Measurements from ENCODE around the gene RNF227.
A peak's percentile ranks its signal among the peaks of the same experiment; 100 is the strongest.
"Not testable (repeated sequence)": the region's sequence is repeated elsewhere in the genome, so short reads cannot be mapped to it uniquely, and the experiment has no call there.

RNF227 gene

GRCh38 chr17:7915611-7916384 is at the start of gene RNF227:
Gene RNF227, minus strand, starts transcription at chr17:7916289. Its CDS starts 94 bp downstream, at chr17:7916195.
- DNase-seq: peak; percentile 39

- no peak for DNase-seq
These were observed 45.3 kb upstream of the RNF227 start for GRCh38 chr17:7961421-7961820.

GRCh38 chr17:7959503-7960253 is 43.6 kb upstream of the RNF227 start:
- DNase-seq: no peak

DNA sequence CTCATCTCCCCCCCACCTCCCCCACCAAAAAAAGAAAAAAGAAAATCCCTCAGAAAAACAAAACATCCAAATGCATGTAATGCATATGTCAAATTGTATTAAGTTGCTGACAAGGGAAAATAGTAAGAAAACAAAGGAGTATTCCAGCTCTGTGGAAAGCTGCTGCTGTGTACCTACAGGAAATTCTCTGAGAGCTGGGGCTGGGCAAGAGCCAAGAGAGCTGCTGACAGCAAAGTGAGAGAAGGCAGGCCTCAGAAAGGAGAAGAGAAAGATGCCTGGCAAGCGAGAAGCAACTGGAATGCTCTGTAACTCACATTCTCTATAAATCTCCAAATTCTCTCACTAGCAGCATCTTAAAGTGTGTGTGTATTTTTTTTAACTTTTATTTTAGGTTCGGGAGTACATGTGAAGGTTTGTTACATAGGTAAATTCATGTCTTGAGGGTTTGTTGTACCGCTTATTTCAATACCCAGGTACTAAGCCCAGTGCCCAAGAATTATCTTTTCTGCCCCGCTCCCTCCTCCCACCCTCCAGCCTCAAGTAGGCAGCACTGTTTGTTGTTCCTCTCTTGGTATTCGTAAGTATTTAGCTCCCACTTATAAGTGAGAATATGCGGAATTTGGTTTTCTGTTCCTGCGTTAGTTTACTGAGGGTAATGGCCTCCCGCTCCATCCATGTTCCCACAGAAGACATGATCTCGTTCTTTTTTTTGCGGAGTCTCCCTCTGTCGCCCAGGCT is 40.3 kb upstream of the RNF227 start:
- DNase-seq: no peak

- no peak for DNase-seq
These were observed 39.5 kb upstream of the RNF227 start for GRCh38 chr17:7955414-7956227.

GRCh38 chr17:7953266-7953665 is 37.2 kb upstream of the RNF227 start:
- not testable (repeated sequence) for DNase-seq

GRCh38 chr17:7951143-7951792 is 35.2 kb upstream of the RNF227 start:
- no peak for DNase-seq

GRCh38 chr17:7950578-7950977 is 34.5 kb upstream of the RNF227 start:
- no peak for DNase-seq

DNA sequence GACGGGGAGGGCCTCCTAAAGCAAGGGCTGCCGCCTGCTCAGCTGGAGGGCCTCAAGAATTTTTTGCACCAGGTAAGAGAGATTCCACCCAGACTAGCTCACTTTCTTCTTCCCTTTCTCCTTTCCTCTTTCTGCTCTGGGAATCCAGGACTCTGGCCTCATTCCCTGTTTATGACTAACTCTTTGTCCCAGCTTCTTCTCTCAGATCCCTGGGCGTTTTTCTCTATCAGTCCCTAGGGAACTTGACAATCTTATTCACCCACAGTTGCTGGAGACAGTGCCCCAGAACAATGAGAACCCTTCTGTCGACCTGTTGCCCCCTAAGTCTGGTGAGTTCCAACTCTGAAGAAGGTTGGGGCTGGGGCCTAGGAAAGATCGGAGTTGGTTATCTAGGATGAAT is 31.6 kb upstream of the RNF227 start:
- DNase-seq: no peak

GRCh38 chr17:7946441-7946840 is 30.4 kb upstream of the RNF227 start:
- no peak for DNase-seq

- no peak for DNase-seq
These were observed 29.6 kb upstream of the RNF227 start for GRCh38 chr17:7945651-7946050.

DNA sequence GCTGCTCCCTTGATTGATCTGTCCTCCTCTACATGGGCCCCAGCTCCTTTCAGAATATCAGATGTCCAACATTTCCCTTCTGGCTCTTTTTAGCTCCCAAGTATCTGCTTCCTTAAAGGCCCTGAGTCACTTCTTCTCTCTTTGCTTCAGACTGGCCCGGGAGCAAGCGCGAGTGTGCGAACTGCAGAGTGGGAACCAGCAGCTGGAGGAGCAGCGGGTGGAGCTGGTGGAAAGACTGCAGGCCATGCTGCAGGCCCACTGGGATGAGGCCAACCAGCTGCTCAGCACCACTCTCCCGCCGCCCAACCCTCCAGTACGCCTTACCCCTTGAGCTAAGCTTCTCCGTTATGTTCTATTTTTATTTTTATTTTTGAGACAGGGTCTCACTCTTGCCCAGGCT is 28.2 kb upstream of the RNF227 start:
- no peak for DNase-seq

DNA sequence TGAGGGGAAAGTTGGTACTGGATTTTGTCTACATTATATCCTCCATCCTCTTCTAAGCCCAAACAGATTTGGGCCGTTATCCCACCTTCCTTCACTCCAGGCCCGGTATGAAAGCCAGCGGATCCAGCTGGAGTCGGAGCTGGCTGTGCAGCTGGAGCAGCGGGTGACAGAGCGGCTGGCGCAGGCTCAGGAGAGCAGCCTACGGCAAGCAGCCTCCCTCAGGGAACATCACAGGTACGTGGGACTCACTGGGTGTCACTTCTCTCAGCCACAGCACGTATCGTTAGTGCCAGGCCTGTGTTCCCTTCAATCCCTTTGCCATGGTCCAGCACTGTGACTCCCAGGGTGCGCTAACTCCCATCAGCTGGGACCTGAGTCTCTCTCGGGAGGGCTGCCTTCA is 27.2 kb upstream of the RNF227 start:
- DNase-seq: no peak

- no peak for DNase-seq
These were observed 24.7 kb upstream of the RNF227 start for GRCh38 chr17:7940743-7941142.

- DNase-seq: no peak
These were observed 23.9 kb upstream of the RNF227 start for GRCh38 chr17:7940034-7940433.

- no peak for DNase-seq
These were observed 19.8 kb upstream of the RNF227 start for GRCh38 chr17:7935859-7936258.

DNA sequence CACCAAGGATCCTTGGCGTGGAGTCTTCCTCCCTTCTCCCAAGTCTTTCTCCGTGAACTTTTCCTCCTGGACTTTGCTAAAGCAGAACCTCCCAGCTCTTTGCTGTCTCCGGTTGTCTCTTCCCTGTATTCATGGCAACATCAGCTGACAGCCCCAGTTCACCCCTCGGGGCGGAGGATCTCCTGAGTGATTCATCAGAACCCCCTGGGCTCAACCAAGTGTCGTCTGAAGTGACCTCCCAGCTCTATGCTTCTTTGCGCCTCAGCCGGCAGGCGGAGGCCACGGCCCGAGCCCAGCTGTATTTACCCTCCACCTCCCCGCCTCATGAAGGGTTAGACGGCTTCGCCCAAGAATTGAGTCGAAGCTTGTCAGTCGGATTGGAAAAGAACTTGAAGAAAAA is 16.9 kb upstream of the RNF227 start:
- no peak for DNase-seq

DNA sequence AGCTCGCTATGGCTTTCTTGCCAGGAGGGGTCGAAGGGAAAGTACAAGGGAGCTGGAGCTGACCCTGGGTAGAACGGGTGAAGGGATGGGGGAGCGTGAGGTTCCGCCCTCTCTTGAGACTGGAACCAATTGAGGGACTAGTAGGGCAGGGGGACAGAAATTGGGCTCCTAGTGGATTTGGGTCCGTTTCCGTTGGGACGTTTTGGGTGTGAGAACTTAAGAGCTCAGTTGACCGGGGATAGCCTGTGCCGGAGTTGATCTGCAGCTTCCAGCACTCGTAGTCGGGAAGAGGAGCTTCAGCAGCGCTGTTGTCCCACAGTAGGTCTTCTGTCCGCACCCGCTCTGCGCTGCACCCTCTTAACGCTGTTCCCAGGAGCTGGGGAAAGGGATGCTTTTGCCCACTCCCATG is 16.4 kb upstream of the RNF227 start:
- no peak for DNase-seq

GRCh38 chr17:7931709-7932482 is 15.8 kb upstream of the RNF227 start, which contains the start of the genes CNTROB and TRAPPC1:
Gene CNTROB, plus strand, starts transcription at chr17:7932206. Its CDS starts 874 bp downstream, at chr17:7933080.
Gene TRAPPC1, minus strand, starts transcription at chr17:7931946. Its CDS starts 117 bp downstream, at chr17:7931829.
- DNase-seq: peak; percentile 58

DNA sequence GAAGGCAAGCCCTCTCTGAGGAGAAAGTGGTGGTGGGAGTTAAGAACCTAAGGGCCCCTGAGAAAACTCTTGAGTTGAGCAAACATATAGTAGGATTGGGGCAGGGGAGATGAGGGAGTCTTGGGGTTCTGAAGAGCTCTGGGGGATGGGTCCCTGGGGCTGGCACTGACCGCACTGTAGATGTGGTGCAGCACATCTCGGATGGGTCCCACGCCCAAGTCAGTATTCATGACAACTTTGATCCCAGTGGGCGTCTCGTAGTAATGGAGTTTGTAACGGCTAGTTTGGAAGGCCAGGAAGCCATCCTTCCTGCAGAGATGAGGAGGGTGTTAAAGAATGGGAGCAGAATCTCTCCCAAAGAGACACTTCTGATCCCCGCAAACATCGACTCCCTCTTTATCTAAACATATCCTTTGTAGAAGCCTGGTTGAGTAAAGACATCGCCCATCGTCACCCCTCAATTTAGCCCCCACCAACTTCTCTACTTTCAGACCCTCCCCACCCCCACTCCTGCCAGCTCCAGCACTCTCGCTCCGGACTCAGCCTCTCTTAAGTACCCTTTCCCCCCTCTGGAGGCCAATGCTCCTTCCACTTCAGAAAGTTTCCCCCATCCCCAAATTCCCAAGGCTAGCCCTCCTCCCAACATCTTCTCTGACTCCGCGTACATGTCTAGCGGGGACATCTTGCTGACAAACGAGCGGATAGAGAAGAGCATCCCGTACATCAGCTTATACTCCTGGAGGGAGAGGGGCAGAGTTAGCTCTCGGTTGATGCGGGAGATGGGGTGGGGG is 14.9 kb upstream of the RNF227 start:
- no peak for DNase-seq
